Measurements from ENCODE around the gene TTC28.

The TTC28 gene

GRCh38 chr22:28488825-28489224 is 190.8 kb downstream of the TTC28 start:
- no peak for TF ChIP-seq CTCF (IDR thresholded peaks at IDR 0.05; ENCODE audit: low read depth, low read length)
- no peak for TF ChIP-seq MYC (IDR thresholded peaks at IDR 0.05; ENCODE audit: low read depth, low read length)
- no peak for TF ChIP-seq POLR2A (IDR thresholded peaks at IDR 0.05; ENCODE audit: extremely low read depth, insufficient read length)
- no peak for TF ChIP-seq MAX (IDR thresholded peaks at IDR 0.05; ENCODE audit: low read depth, low read length)
- no peak overlapping the region for H3K4me3 ChIP-seq (ENCODE audit: low read depth, low read length)
- no peak for DNase-seq (ENCODE audit: low read depth)

- no peak overlapping the region for H3K4me3 ChIP-seq (ENCODE audit: low read depth, low read length)
- no peak for DNase-seq (ENCODE audit: low read depth)
- TF ChIP-seq POLR2A (IDR thresholded peaks at IDR 0.05; ENCODE audit: extremely low read depth, insufficient read length) (no peak), MAX (IDR thresholded peaks at IDR 0.05; ENCODE audit: low read depth, low read length) (no peak), MYC (IDR thresholded peaks at IDR 0.05; ENCODE audit: low read depth, low read length) (no peak)
Measured at GRCh38 chr22:28484662-28485061, 195.0 kb downstream of the TTC28 start.

GRCh38 chr22:28481725-28482124 is 197.9 kb downstream of the TTC28 start:
- TF ChIP-seq POLR2A (IDR thresholded peaks at IDR 0.05; ENCODE audit: extremely low read depth, insufficient read length) (no peak), CTCF (IDR thresholded peaks at IDR 0.05; ENCODE audit: low read depth, low read length) (no peak), MYC (IDR thresholded peaks at IDR 0.05; ENCODE audit: low read depth, low read length) (no peak), MAX (IDR thresholded peaks at IDR 0.05; ENCODE audit: low read depth, low read length) (no peak)
- no peak for DNase-seq (ENCODE audit: low read depth)
- no peak overlapping the region for H3K4me3 ChIP-seq (ENCODE audit: low read depth, low read length)

GRCh38 chr22:28480000-28480715 is 199.5 kb downstream of the TTC28 start:
- H3K4me3 ChIP-seq (ENCODE audit: low read depth, low read length) = no peak overlapping the region
- DNase-seq (ENCODE audit: low read depth) = no peak

GRCh38 chr22:28478564-28478963 is 201.1 kb downstream of the TTC28 start:
- no peak overlapping the region for H3K4me3 ChIP-seq (ENCODE audit: low read depth, low read length)
- TF ChIP-seq MYC (IDR thresholded peaks at IDR 0.05; ENCODE audit: low read depth, low read length) (no peak), CTCF (IDR thresholded peaks at IDR 0.05; ENCODE audit: low read depth, low read length) (no peak), POLR2A (IDR thresholded peaks at IDR 0.05; ENCODE audit: extremely low read depth, insufficient read length) (no peak), MAX (IDR thresholded peaks at IDR 0.05; ENCODE audit: low read depth, low read length) (no peak)
- DNase-seq (ENCODE audit: low read depth) = no peak

More at GRCh38 chr22:28480000-28480715, 199.5 kb downstream of the TTC28 start:
- no peak for TF ChIP-seq CTCF (IDR thresholded peaks at IDR 0.05; ENCODE audit: low read depth, low read length)
- no peak for TF ChIP-seq MYC (IDR thresholded peaks at IDR 0.05; ENCODE audit: low read depth, low read length)
- no peak for TF ChIP-seq MAX (IDR thresholded peaks at IDR 0.05; ENCODE audit: low read depth, low read length)
- no peak for TF ChIP-seq POLR2A (IDR thresholded peaks at IDR 0.05; ENCODE audit: extremely low read depth, insufficient read length)

GRCh38 chr22:28477556-28477955 is 202.1 kb downstream of the TTC28 start:
- no peak overlapping the region for H3K4me3 ChIP-seq (ENCODE audit: low read depth, low read length)
- TF ChIP-seq POLR2A (IDR thresholded peaks at IDR 0.05; ENCODE audit: extremely low read depth, insufficient read length) (no peak), MAX (IDR thresholded peaks at IDR 0.05; ENCODE audit: low read depth, low read length) (no peak), MYC (IDR thresholded peaks at IDR 0.05; ENCODE audit: low read depth, low read length) (no peak), CTCF (IDR thresholded peaks at IDR 0.05; ENCODE audit: low read depth, low read length) (no peak)
- no peak for DNase-seq (ENCODE audit: low read depth)

All from NB4 (cell line).